Gastroesophageal sphincter (tissue), 3 donors: Measurements from ENCODE around the gene SRGAP2C.
"Not testable (repeated sequence)": the region's sequence is repeated elsewhere in the genome, so short reads cannot be mapped to it uniquely, and the experiment has no call there.

Experiments used
- EP300 ChIP-seq: sonication (generic); formaldehyde crosslinking; IDR thresholded peaks from one replicate; pipeline ENCODE4 v1.6.1; 2017; ENCODE audit warnings: antibody characterized with exemption, mild to moderate bottlenecking
- POLR2A ChIP-seq, 2 donors: fragments of 450-650 bp; IDR thresholded peaks; one replicate each; pipeline ENCODE4 v1.6.1; 2017; ENCODE audit warnings: antibody characterized with exemption in 2 of 2, mild to moderate bottlenecking in 2 of 2, moderate library complexity in 1 of 2
- TF ChIP-seq, protein P1 (sequence below), 4 experiments: fragments of 200-600 bp in 2 of 4; fragments of 450-650 bp in 2 of 4; sonication (generic) in 1 of 4; IDR thresholded peaks; one replicate each; pipeline ENCODE4 v1.5.1; 2017 to 2019; ENCODE audit warnings: antibody characterized with exemption in 4 of 4, mild to moderate bottlenecking in 2 of 4, moderate library complexity in 2 of 4

DNA sequence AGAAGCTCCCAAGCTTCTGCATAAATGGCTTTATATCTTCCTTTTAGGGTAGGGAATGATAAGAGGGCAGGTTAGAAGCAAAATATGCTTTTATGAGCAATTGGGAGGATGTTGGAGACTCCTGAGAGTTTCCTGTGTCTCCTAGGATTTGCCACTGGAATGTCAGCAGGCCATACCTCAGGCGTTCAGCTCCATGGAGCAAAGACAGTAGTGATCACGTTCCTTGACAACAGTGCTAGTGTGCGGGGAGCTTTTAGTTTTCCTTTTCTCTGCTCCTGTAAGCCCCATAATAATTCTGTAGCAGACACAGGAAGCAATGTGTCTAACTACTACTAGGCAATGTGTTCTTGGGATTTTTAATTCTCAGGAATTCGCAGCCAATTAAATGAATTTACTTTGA is 113.8 kb downstream of the SRGAP2C start:
- TF ChIP-seq, protein P1, sequence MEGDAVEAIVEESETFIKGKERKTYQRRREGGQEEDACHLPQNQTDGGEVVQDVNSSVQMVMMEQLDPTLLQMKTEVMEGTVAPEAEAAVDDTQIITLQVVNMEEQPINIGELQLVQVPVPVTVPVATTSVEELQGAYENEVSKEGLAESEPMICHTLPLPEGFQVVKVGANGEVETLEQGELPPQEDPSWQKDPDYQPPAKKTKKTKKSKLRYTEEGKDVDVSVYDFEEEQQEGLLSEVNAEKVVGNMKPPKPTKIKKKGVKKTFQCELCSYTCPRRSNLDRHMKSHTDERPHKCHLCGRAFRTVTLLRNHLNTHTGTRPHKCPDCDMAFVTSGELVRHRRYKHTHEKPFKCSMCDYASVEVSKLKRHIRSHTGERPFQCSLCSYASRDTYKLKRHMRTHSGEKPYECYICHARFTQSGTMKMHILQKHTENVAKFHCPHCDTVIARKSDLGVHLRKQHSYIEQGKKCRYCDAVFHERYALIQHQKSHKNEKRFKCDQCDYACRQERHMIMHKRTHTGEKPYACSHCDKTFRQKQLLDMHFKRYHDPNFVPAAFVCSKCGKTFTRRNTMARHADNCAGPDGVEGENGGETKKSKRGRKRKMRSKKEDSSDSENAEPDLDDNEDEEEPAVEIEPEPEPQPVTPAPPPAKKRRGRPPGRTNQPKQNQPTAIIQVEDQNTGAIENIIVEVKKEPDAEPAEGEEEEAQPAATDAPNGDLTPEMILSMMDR (IDR thresholded peaks at IDR 0.05), result not testable (repeated sequence)
- not testable (repeated sequence) for TF ChIP-seq POLR2A (IDR thresholded peaks at IDR 0.05); EP300
